GM12874 (cell line): ENCODE data around the gene UBE3C.

Source experiments
- CTCF ChIP-seq: IDR thresholded peaks from 2 replicates; pipeline ENCODE4 v1.5.1; 2011; ENCODE audit warnings: low read depth, mild to moderate bottlenecking, control low read depth, low read length, moderate library complexity; ENCODE audit not compliant: insufficient read depth

UBE3C gene

GRCh38 chr7:157168571-157168970 is 29.8 kb downstream of the UBE3C start:
- no peak for TF ChIP-seq CTCF

GRCh38 chr7:157176771-157177170 is 38.0 kb downstream of the UBE3C start:
- no peak for TF ChIP-seq CTCF

GRCh38 chr7:157177333-157177982 is 38.7 kb downstream of the UBE3C start:
- TF ChIP-seq CTCF, result no peak

- no peak for TF ChIP-seq CTCF
These were observed 39.3 kb downstream of the UBE3C start for GRCh38 chr7:157177983-157178381.

- TF ChIP-seq CTCF, result no peak
These were observed 45.1 kb downstream of the UBE3C start for GRCh38 chr7:157183832-157184231.

GRCh38 chr7:157188091-157188665 is 49.5 kb downstream of the UBE3C start:
- TF ChIP-seq CTCF, result no peak

GRCh38 chr7:157189405-157189804 is 50.7 kb downstream of the UBE3C start:
- no peak for TF ChIP-seq CTCF
